DND-41 (cell line): Measurements from ENCODE around the gene GFOD1.

Experiments used
- EZH2 ChIP-seq: IDR thresholded peaks from 3 replicates; pipeline ENCODE4 v1.6.1; 2012; ENCODE audit warnings: borderline replicate concordance, low read depth, mild to moderate bottlenecking, moderate library complexity, low read length, inconsistent platforms; ENCODE audit not compliant: severe bottlenecking
- TF ChIP-seq, protein P1 (sequence below): IDR thresholded peaks from 2 replicates; pipeline ENCODE4 v1.5.1; 2012; ENCODE audit warnings: borderline replicate concordance, low read length, moderate library complexity, mild to moderate bottlenecking; ENCODE audit not compliant: poor library complexity, severe bottlenecking; ENCODE audit errors: extremely low read depth

DNA sequence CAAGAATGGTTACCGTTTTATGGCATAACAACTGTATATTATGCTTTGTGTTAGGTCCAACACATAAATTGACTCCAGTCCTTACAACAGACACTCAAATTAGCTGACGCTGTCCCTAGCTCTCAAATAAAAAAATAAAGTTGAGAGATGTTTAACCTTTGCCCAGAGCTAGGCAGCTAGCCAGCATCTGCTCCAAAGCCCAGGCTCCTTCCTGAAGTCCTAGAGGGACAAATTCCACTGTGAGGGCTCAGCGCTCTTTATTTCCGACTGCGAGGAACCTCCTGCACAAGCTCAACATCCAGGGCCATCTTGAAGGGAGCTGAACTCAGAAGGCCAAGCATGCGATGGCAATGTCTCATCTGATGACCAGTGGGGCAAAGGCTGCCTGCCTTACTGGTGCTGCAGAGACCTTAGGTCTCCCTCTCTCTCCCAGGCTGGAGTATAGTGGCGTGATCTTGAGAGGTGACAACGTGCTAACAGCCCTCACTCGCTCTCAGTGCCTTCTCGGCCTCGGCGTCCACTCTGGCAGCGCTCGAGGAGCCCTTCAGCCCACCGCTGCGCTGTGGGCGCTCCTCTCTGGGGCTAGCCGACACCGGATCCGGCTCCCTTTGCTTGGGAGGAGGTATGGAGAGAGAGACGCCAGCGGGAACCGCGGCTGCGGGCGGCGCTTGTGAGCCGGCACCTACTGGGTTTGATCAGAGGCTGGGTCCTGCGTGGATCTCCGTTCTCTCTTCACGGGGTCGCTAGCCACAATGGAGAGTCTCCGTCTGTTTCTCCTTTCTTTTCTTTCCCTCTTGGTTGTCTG lies 24.7 kb upstream of the GFOD1 start:
- TF ChIP-seq, protein P1, sequence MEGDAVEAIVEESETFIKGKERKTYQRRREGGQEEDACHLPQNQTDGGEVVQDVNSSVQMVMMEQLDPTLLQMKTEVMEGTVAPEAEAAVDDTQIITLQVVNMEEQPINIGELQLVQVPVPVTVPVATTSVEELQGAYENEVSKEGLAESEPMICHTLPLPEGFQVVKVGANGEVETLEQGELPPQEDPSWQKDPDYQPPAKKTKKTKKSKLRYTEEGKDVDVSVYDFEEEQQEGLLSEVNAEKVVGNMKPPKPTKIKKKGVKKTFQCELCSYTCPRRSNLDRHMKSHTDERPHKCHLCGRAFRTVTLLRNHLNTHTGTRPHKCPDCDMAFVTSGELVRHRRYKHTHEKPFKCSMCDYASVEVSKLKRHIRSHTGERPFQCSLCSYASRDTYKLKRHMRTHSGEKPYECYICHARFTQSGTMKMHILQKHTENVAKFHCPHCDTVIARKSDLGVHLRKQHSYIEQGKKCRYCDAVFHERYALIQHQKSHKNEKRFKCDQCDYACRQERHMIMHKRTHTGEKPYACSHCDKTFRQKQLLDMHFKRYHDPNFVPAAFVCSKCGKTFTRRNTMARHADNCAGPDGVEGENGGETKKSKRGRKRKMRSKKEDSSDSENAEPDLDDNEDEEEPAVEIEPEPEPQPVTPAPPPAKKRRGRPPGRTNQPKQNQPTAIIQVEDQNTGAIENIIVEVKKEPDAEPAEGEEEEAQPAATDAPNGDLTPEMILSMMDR: no peak
- no peak for TF ChIP-seq EZH2
